Type B pancreatic cell (in vitro differentiated cells): ENCODE measurements around the gene GRID2. TPM values are rescaled to one million over a fixed set of nuclear protein-coding genes. Genes with fewer than 3 reads are reported as not detected.

Experiments
- DNase-seq: peaks from one replicate; pipeline ENCODE4 v3.0.0; 2021; ENCODE audit warnings: mixed read lengths; ENCODE audit not compliant: unreplicated experiment; ENCODE audit errors: extremely low spot score
- H3K27ac Mint-ChIP-seq: 2 replicates; pipeline ENCODE4 v1.8.0; 2021; ENCODE audit warnings: mild to moderate bottlenecking, mixed read lengths
- H3K27me3 Mint-ChIP-seq: 2 replicates; pipeline ENCODE4 v1.8.0; 2021; ENCODE audit warnings: mixed read lengths
- H3K36me3 Mint-ChIP-seq: 2 replicates; pipeline ENCODE4 v1.8.0; 2021; ENCODE audit warnings: mixed read lengths
- H3K4me1 Mint-ChIP-seq: one replicate; pipeline ENCODE4 v1.8.0; 2021; ENCODE audit warnings: mixed read lengths; ENCODE audit not compliant: unreplicated experiment
- H3K4me3 Mint-ChIP-seq: 2 replicates; pipeline ENCODE4 v1.8.0; 2021; ENCODE audit warnings: mild to moderate bottlenecking, mixed read lengths
- H3K9me3 Mint-ChIP-seq: 2 replicates; pipeline ENCODE4 v1.8.0; 2021; ENCODE audit warnings: mixed read lengths
- CTCF ChIP-seq: fragments of 200-600 bp; sonication (generic); conservative IDR thresholded peaks from 2 replicates; pipeline ENCODE4 v1.5.0; 2021; ENCODE audit warnings: antibody characterized with exemption, mild to moderate bottlenecking
- total RNA-seq: library from RNA; stranded (reverse); gene quantifications from 2 replicates; pipeline ENCODE4 v1.2.1, GENCODE V29; 2021; ENCODE audit warnings: low replicate concordance

GRID2 gene
- total RNA-seq, 1 donor from 2014 or later: 1.7 TPM

- Mint-ChIP-seq H3K27ac (no peak overlapping the region), H3K27me3 (peaks cover 2% of the 10 kb centered on the region), H3K36me3 (no peaks in the 10 kb centered on the region), H3K9me3 (no peaks in the 10 kb centered on the region), H3K4me3 (no peak overlapping the region), H3K4me1 (peaks cover 9% of the 10 kb centered on the region)
- DNase-seq: no peak
- TF ChIP-seq CTCF: no peak
Measured at GRCh38 chr4:93072292-93072691, 768.5 kb downstream of the GRID2 start.

GRCh38 chr4:93080316-93080715 is 776.5 kb downstream of the GRID2 start:
- Mint-ChIP-seq H3K4me1 (no peaks in the 10 kb centered on the region), H3K4me3 (no peak overlapping the region), H3K27me3 (no peaks in the 10 kb centered on the region), H3K36me3 (no peaks in the 10 kb centered on the region), H3K27ac (no peak overlapping the region), H3K9me3 (no peaks in the 10 kb centered on the region)
- no peak for TF ChIP-seq CTCF
- no peak for DNase-seq

GRCh38 chr4:93084599-93085305 is 781.0 kb downstream of the GRID2 start:
- no peak overlapping the region for H3K4me3 Mint-ChIP-seq
- no peak for DNase-seq
- no peaks in the 10 kb centered on the region for H3K36me3 Mint-ChIP-seq
- no peaks in the 10 kb centered on the region for H3K27me3 Mint-ChIP-seq
- peaks cover 8% of the 10 kb centered on the region for H3K4me1 Mint-ChIP-seq
- no peak overlapping the region for H3K27ac Mint-ChIP-seq
- H3K9me3 Mint-ChIP-seq: no peaks in the 10 kb centered on the region
- no peak for TF ChIP-seq CTCF

GRCh38 chr4:93086356-93086755 is 782.6 kb downstream of the GRID2 start:
- no peak for TF ChIP-seq CTCF
- Mint-ChIP-seq H3K4me1 (peaks cover 20% of the 10 kb centered on the region), H3K27ac (no peak overlapping the region), H3K36me3 (no peaks in the 10 kb centered on the region), H3K4me3 (no peak overlapping the region), H3K27me3 (no peaks in the 10 kb centered on the region), H3K9me3 (no peaks in the 10 kb centered on the region)
- DNase-seq: no peak

- no peak overlapping the region for H3K4me3 Mint-ChIP-seq
- H3K4me1 Mint-ChIP-seq: peaks cover 15% of the 10 kb centered on the region
- H3K27ac Mint-ChIP-seq: no peak overlapping the region
- H3K27me3 Mint-ChIP-seq: no peaks in the 10 kb centered on the region
- DNase-seq: no peak
- H3K9me3 Mint-ChIP-seq: no peaks in the 10 kb centered on the region
- no peaks in the 10 kb centered on the region for H3K36me3 Mint-ChIP-seq
- TF ChIP-seq CTCF: no peak
Measured at GRCh38 chr4:93092765-93093164, 789.0 kb downstream of the GRID2 start.

- Mint-ChIP-seq H3K4me1 (no peaks in the 10 kb centered on the region), H3K9me3 (peaks cover 10% of the 10 kb centered on the region), H3K4me3 (no peak overlapping the region), H3K27me3 (no peaks in the 10 kb centered on the region), H3K27ac (no peak overlapping the region), H3K36me3 (no peaks in the 10 kb centered on the region)
- no peak for DNase-seq
- no peak for TF ChIP-seq CTCF
Measured at GRCh38 chr4:93103042-93103441, 799.3 kb downstream of the GRID2 start.
